HG03558 (cell line): ENCODE results near the gene CYP1A2.

Source experiments
- ATAC-seq: cut with Tn5 transposase; IDR thresholded peaks from one replicate; pipeline ENCODE4 v1.9.1; 2021; ENCODE audit warnings: moderate number of reproducible peaks; ENCODE audit not compliant: unreplicated experiment; ENCODE audit errors: extremely low read depth

The CYP1A2 gene

DNA sequence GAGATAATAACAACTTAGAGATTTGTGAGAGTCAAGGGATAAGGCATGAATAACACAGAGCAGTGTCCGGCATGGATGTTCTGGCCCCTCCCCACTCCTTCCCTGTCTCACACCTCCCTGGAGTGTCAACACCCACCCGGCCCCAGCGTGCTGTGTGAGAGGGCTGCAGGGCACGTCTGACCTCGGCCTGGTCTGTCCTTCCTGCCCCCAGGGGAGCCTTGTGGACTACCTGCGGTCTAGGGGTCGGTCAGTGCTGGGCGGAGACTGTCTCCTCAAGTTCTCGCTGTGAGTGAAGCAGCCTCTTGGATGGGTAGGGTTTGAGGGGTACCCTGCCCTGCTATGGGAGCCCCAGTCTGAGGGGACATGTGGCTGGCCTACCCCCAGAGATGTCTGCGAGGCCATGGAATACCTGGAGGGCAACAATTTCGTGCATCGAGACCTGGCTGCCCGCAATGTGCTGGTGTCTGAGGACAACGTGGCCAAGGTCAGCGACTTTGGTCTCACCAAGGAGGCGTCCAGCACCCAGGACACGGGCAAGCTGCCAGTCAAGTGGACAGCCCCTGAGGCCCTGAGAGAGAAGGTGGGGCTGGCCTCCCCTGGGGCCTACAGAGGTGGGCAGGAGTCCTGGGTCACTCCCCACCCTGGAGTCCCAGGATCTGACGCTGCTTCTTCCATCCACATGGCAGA is 52.8 kb downstream of the CYP1A2 start:
- ATAC-seq, result no peak

DNA sequence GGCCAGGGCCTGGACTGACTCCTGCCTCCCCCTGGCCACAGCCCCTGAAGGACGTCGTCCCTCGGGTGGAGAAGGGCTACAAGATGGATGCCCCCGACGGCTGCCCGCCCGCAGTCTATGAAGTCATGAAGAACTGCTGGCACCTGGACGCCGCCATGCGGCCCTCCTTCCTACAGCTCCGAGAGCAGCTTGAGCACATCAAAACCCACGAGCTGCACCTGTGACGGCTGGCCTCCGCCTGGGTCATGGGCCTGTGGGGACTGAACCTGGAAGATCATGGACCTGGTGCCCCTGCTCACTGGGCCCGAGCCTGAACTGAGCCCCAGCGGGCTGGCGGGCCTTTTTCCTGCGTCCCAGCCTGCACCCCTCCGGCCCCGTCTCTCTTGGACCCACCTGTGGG is 53.6 kb downstream of the CYP1A2 start:
- no peak for ATAC-seq

DNA sequence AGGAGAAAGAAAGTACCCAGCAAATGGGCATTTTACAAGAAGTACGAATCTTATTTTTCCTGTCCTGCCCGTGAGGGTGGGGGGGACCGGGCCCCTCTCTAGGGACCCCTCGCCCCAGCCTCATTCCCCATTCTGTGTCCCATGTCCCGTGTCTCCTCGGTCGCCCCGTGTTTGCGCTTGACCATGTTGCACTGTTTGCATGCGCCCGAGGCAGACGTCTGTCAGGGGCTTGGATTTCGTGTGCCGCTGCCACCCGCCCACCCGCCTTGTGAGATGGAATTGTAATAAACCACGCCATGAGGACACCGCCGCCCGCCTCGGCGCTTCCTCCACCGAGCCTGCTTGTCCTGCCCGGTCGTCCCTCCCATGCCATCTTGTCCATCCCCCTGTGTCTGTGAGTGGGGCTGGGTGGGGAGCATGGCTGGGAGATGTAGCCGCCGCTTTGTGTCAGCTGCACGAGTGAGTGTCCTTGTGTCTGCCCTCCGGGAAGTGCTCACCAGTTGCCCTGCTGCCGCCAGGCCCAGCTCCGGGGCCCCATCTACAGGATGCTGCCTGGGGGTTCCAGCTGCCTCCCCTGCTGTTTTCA is 54.3 kb downstream of the CYP1A2 start:
- ATAC-seq, result no peak

DNA sequence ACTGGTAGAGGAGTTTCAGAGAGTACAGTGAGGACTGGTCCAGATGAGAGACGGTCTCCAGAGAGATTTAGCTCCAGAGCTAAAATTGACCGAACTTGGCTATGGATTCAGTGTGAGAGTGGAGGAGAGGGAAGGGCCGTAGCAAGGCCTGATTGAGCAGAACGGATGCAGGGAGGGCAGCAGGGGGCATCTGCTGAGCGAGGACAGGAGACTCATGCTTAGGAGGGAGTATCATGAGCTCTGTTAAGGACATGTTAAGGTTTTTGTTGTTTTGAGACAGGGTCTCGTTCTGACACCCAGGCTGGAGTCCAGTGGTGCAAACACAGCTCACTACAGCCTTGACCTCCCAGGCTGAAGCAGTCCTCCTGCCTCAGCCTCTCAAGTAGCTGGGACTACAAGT is 56.3 kb downstream of the CYP1A2 start:
- no peak for ATAC-seq
